ENCODE data around the gene RAP1GAP.

Gene RAP1GAP

GRCh38 chr1:21663951-21664805 lies 5.0 kb downstream of the RAP1GAP start:
- FAIRE-seq (no peak), DNase-seq (ENCODE audit: extremely low spot score, insufficient read length, low read depth) (no peak)

GRCh38 chr1:21663248-21663950 lies 5.8 kb downstream of the RAP1GAP start:
- no peak for FAIRE-seq
- DNase-seq (ENCODE audit: extremely low spot score, insufficient read length, low read depth) = no peak

GRCh38 chr1:21662426-21663247 lies 6.5 kb downstream of the RAP1GAP start:
- no peak for DNase-seq (ENCODE audit: extremely low spot score, insufficient read length, low read depth)
- no peak for FAIRE-seq

GRCh38 chr1:21661886-21662285 lies 7.3 kb downstream of the RAP1GAP start:
- no peak for FAIRE-seq

GRCh38 chr1:21659924-21660326 lies 9.2 kb downstream of the RAP1GAP start:
- DNase-seq (ENCODE audit: extremely low spot score, insufficient read length, low read depth) = no peak
- FAIRE-seq = no peak

More at GRCh38 chr1:21661886-21662285, 7.3 kb downstream of the RAP1GAP start:
- DNase-seq (ENCODE audit: extremely low spot score, insufficient read length, low read depth) = no peak

GRCh38 chr1:21659099-21659923 lies 9.8 kb downstream of the RAP1GAP start:
- FAIRE-seq = peak; percentile 35
- DNase-seq (ENCODE audit: extremely low spot score, insufficient read length, low read depth) = peak; percentile 83

- no peak for DNase-seq (ENCODE audit: extremely low spot score, insufficient read length, low read depth)
- no peak for FAIRE-seq
Observed at GRCh38 chr1:21657456-21658190, 11.5 kb downstream of the RAP1GAP start.

- DNase-seq (ENCODE audit: extremely low spot score, insufficient read length, low read depth) (no peak), FAIRE-seq (no peak)
Observed at GRCh38 chr1:21655748-21656147, 13.4 kb downstream of the RAP1GAP start.

GRCh38 chr1:21655259-21655658 lies 13.9 kb downstream of the RAP1GAP start:
- FAIRE-seq (no peak), DNase-seq (ENCODE audit: extremely low spot score, insufficient read length, low read depth) (no peak)

GRCh38 chr1:21654209-21654608 lies 14.9 kb downstream of the RAP1GAP start:
- FAIRE-seq (no peak), DNase-seq (ENCODE audit: extremely low spot score, insufficient read length, low read depth) (no peak)

- FAIRE-seq (no peak), DNase-seq (ENCODE audit: extremely low spot score, insufficient read length, low read depth) (no peak)
Observed at GRCh38 chr1:21653744-21654100, 15.4 kb downstream of the RAP1GAP start.

- no peak for FAIRE-seq
- DNase-seq (ENCODE audit: extremely low spot score, insufficient read length, low read depth) = no peak
Observed at GRCh38 chr1:21652937-21653743, 16.0 kb downstream of the RAP1GAP start.

GRCh38 chr1:21652101-21652936 lies 16.8 kb downstream of the RAP1GAP start:
- DNase-seq (ENCODE audit: extremely low spot score, insufficient read length, low read depth) = no peak
- no peak for FAIRE-seq

GRCh38 chr1:21651214-21652042 lies 17.7 kb downstream of the RAP1GAP start:
- no peak for DNase-seq (ENCODE audit: extremely low spot score, insufficient read length, low read depth)
- no peak for FAIRE-seq

GRCh38 chr1:21650400-21650799 lies 18.8 kb downstream of the RAP1GAP start:
- FAIRE-seq (no peak), DNase-seq (ENCODE audit: extremely low spot score, insufficient read length, low read depth) (no peak)

- DNase-seq (ENCODE audit: extremely low spot score, insufficient read length, low read depth) (no peak), FAIRE-seq (no peak)
Observed at GRCh38 chr1:21649315-21649714, 19.8 kb downstream of the RAP1GAP start.

GRCh38 chr1:21648791-21649190 lies 20.4 kb downstream of the RAP1GAP start:
- DNase-seq (ENCODE audit: extremely low spot score, insufficient read length, low read depth) (no peak), FAIRE-seq (no peak)

Measured in GM18507 (cell line).